GM12891 (cell line): ENCODE measurements around the gene LTBP1.

Source experiments
- PAX5 ChIP-seq: IDR thresholded peaks from 2 replicates; pipeline ENCODE4 v1.6.1; 2011; ENCODE audit warnings: low read length, moderate library complexity, mild to moderate bottlenecking; ENCODE audit not compliant: insufficient read depth, severe bottlenecking
- POLR2A ChIP-seq: IDR thresholded peaks from 2 replicates; pipeline ENCODE4 v1.6.1; 2011; ENCODE audit warnings: low read depth, low read length, control low read depth
- POLR2AphosphoS5 ChIP-seq: IDR thresholded peaks from 2 replicates; pipeline ENCODE4 v1.6.1; 2011; ENCODE audit warnings: low read depth, low read length, control low read depth
- POU2F2 ChIP-seq: IDR thresholded peaks from 2 replicates; pipeline ENCODE4 v1.6.1; 2011; ENCODE audit warnings: low read depth, mild to moderate bottlenecking, control low read depth, low read length, moderate library complexity
- SPI1 ChIP-seq: IDR thresholded peaks from 2 replicates; pipeline ENCODE4 v1.6.1; 2011; ENCODE audit warnings: low read depth, low read length, control low read depth
- TAF1 ChIP-seq: IDR thresholded peaks from 2 replicates; pipeline ENCODE4 v1.6.1; 2011; ENCODE audit warnings: low read depth, low read length, control low read depth

DNA sequence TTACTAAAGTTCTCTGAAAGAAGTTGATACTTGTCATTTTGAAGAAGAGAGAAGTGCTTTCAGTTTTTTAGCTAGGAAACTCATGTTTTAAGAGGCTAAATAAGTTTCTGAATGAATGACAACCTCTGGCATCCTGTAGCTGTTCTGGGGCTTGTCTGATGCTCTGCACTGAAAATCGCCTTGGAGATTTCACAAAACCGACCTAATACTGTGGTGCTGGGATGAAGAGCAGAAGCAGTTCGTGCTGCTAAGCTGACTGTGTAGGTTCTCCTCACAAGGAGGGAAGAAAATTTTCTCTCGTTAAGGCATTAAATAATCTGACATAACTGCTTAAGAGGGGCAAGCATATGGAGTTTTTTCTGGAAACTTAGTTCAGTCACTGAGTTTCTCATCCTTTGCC is 193.2 kb downstream of the LTBP1 start:
- no peak for TF ChIP-seq POLR2A
- no peak for TF ChIP-seq TAF1
- TF ChIP-seq POLR2AphosphoS5 = no peak
- no peak for TF ChIP-seq POU2F2
- no peak for TF ChIP-seq SPI1
- TF ChIP-seq PAX5 = no peak
